SK-N-SH treated with all-trans-retinoic acid at 6 μM for 48 hours (cell line): Measurements from ENCODE around the gene ALOX15.

ENCODE experiments used
- ATAC-seq: fragments of 200-7000 bp; cut with Tn5 transposase; 3 replicates; pipeline ENCODE4 v1.9.1; 2020; ENCODE audit warnings: mild to moderate bottlenecking, moderate library complexity
- ARNTL ChIP-seq: fragments of 450-650 bp; formaldehyde crosslinking; IDR thresholded peaks from 2 replicates; pipeline ENCODE4 v1.5.0; 2020; ENCODE audit warnings: low read depth, mild to moderate bottlenecking, moderate library complexity, borderline replicate concordance
- BACH2 ChIP-seq: fragments of 250-450 bp; sonication (Bioruptor Pico); IDR thresholded peaks from 2 replicates; pipeline ENCODE4 v1.9.0; 2021; ENCODE audit warnings: mild to moderate bottlenecking, borderline replicate concordance
- CREB5 ChIP-seq: fragments of 250-450 bp; sonication (Bioruptor Pico); IDR thresholded peaks from 2 replicates; pipeline ENCODE4 v1.5.1; 2020; ENCODE audit warnings: low read depth, mild to moderate bottlenecking, moderate library complexity
- CSDC2 ChIP-seq: fragments of 250-450 bp; sonication (Bioruptor Pico); IDR thresholded peaks from 2 replicates; pipeline ENCODE4 v1.5.0; 2020; ENCODE audit warnings: mild to moderate bottlenecking, moderate library complexity
- ESRRG ChIP-seq: fragments of 250-450 bp; sonication (Bioruptor Pico); IDR thresholded peaks from 2 replicates; pipeline ENCODE4 v1.6.1; 2021; ENCODE audit warnings: mild to moderate bottlenecking
- GLIS3 ChIP-seq: fragments of 250-450 bp; sonication (Bioruptor Pico); IDR thresholded peaks from 2 replicates; pipeline ENCODE4 v1.5.0; 2020; ENCODE audit warnings: mild to moderate bottlenecking, moderate library complexity
- OSR1 ChIP-seq: fragments of 250-450 bp; sonication (Bioruptor Pico); IDR thresholded peaks from 2 replicates; pipeline ENCODE4 v1.8.0; 2022; ENCODE audit warnings: moderate library complexity, mild to moderate bottlenecking, inconsistent platforms
- PATZ1 ChIP-seq: fragments of 250-450 bp; sonication (Bioruptor Pico); IDR thresholded peaks from 2 replicates; pipeline ENCODE4 v1.8.0; 2020; ENCODE audit warnings: mild to moderate bottlenecking, moderate library complexity, borderline replicate concordance
- POU6F1 ChIP-seq: fragments of 250-450 bp; sonication (Bioruptor Pico); IDR thresholded peaks from 2 replicates; pipeline ENCODE4 v1.8.0; 2021; ENCODE audit warnings: low read depth, mild to moderate bottlenecking, moderate library complexity, borderline replicate concordance
- PPARA ChIP-seq: fragments of 250-450 bp; sonication (Bioruptor Pico); IDR thresholded peaks from 2 replicates; pipeline ENCODE4 v1.5.0; 2020; ENCODE audit warnings: mild to moderate bottlenecking, borderline replicate concordance
- RARB ChIP-seq: fragments of 250-450 bp; sonication (Bioruptor Pico); IDR thresholded peaks from 2 replicates; pipeline ENCODE4 v1.8.0; 2021; ENCODE audit warnings: mild to moderate bottlenecking, moderate library complexity
- TCF4 ChIP-seq: fragments of 250-450 bp; sonication (Bioruptor Pico); IDR thresholded peaks from 2 replicates; pipeline ENCODE4 v1.8.0; 2021; ENCODE audit warnings: mild to moderate bottlenecking, moderate library complexity, borderline replicate concordance
- TOX ChIP-seq: fragments of 250-450 bp; sonication (Bioruptor Pico); IDR thresholded peaks from 2 replicates; pipeline ENCODE4 v1.8.0; 2021; ENCODE audit warnings: mild to moderate bottlenecking, moderate library complexity, borderline replicate concordance
- TSHZ2 ChIP-seq: fragments of 250-450 bp; sonication (Bioruptor Pico); IDR thresholded peaks from 2 replicates; pipeline ENCODE4 v1.5.0; 2020; ENCODE audit warnings: mild to moderate bottlenecking, moderate library complexity
- ZC3H10 ChIP-seq: fragments of 250-450 bp; sonication (Bioruptor Pico); IDR thresholded peaks from 2 replicates; pipeline ENCODE4 v1.5.1; 2021; ENCODE audit warnings: mild to moderate bottlenecking, moderate library complexity
- ZFP3 ChIP-seq: fragments of 250-450 bp; sonication (Bioruptor Pico); IDR thresholded peaks from 2 replicates; pipeline ENCODE4 v1.5.0; 2020; ENCODE audit warnings: mild to moderate bottlenecking, moderate library complexity
- ZNF565 ChIP-seq: fragments of 450-650 bp; formaldehyde crosslinking; conservative IDR thresholded peaks from 2 replicates; pipeline ENCODE4 v1.5.0; 2020; ENCODE audit warnings: low read depth, mild to moderate bottlenecking, moderate library complexity
- ZNF8 ChIP-seq: fragments of 450-650 bp; formaldehyde crosslinking; IDR thresholded peaks from 2 replicates; pipeline ENCODE4 v1.5.0; 2020; ENCODE audit warnings: mild to moderate bottlenecking, moderate library complexity

The ALOX15 gene

DNA sequence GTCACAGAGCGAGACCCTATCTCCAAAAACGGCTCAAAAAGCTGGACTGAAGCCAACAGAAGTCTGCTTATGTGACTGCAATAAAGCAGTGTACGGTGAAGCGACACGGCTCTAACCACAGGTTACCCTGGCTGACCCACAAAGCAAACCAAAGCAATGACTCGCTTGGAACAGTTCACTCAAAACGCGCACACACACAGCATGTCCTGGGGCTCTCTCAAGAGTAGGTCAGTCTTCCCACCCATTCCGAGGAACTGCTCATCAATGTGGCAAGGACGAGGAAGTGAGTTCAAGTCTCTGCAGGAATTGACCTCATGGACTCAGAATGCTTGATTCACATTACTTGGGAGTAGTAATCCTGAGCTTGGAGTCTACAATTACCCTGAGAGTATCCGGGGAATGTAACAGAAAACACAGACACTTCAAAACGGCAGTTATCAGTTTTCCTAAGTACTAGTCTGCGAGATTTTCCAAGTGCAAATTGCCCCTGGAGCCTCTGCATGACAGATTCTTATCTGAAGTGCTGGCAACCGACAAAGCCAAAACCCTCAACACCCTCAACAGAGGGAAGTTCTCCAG, 37.1 kb upstream of the ALOX15 start:
- peak; percentile 71 for ATAC-seq

DNA sequence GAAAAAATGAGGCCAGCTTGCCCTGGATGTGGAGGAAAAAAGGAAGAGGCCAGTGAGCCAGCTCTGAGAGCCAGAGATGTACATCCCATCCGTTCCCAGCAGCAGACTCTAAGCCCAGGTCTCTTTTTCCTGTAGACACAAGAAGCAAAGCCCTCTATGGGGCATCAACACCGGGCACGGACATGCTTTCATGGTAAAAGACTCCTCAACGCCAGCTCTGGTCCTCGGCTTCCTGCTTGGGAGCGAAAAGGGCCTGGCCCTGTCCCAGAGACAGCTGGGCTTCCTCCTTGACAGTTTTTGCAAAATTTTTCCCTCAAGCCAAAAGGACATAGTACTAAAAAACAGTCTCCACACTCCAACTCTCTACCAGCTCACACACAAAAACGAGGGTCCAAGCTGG, 35.3 kb upstream of the ALOX15 start:
- TF ChIP-seq ESRRG (CRISPR knock-in tag) (no peak), RARB (CRISPR knock-in tag) (no peak), BACH2 (CRISPR knock-in tag) (no peak)
- TF ChIP-seq, all 23 proteins: peak for 0
- no peak for ATAC-seq

More for the DNA sequence above, 37.1 kb upstream of the ALOX15 start:
- no peak for TF ChIP-seq ZC3H10 (CRISPR knock-in tag)
- TF ChIP-seq GLIS3 (CRISPR knock-in tag) = no peak
- no peak for TF ChIP-seq TCF4 (CRISPR knock-in tag)
- TF ChIP-seq TOX (CRISPR knock-in tag) = no peak
- TF ChIP-seq ZNF8 = no peak
- TF ChIP-seq CSDC2 (CRISPR knock-in tag) = no peak
- TF ChIP-seq OSR1 = no peak
- no peak for TF ChIP-seq PATZ1 (CRISPR knock-in tag)
- TF ChIP-seq PPARA = no peak
- TF ChIP-seq CREB5 (CRISPR knock-in tag) = no peak
- TF ChIP-seq ARNTL (CRISPR knock-in tag) = no peak
- no peak for TF ChIP-seq BACH2 (CRISPR knock-in tag)
- no peak for TF ChIP-seq ZNF565 (CRISPR knock-in tag)
- no peak for TF ChIP-seq TSHZ2
- TF ChIP-seq POU6F1 (CRISPR knock-in tag) = no peak

DNA sequence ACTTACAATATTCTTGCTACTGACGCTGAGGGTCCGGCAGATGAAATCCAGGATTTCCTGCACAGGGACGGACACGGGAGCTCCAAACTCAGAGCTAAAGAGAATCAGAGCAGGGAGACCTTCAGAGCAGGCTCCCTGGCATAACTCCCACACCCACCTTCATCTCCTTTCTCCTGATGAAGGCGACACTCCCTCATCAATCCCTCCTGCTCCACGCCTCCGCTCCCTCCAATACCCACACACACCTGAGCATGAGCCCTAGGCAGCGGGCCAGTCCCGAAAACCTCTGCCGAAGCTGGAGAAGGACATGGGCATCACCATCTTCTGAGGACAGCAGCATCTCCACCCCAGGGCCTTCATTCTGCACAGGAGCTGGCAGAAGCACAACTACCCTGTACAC, 34.3 kb upstream of the ALOX15 start:
- TF ChIP-seq TCF4 (CRISPR knock-in tag) (no peak), CREB5 (CRISPR knock-in tag) (no peak), RARB (CRISPR knock-in tag) (no peak), ZFP3 (no peak), CSDC2 (CRISPR knock-in tag) (no peak), TOX (CRISPR knock-in tag) (no peak), ZNF8 (no peak), POU6F1 (CRISPR knock-in tag) (no peak), OSR1 (no peak)
- ATAC-seq = no peak
